SKM-1 (cell line): ENCODE data around the gene ZDHHC1.
"Not testable (repeated sequence)": the region's sequence is repeated elsewhere in the genome, so short reads cannot be mapped to it uniquely, and the experiment has no call there.

ENCODE experiments used
- DNase-seq: peaks from one replicate; lab custom pipeline; 2025; ENCODE audit not compliant: unreplicated experiment; lab: John Stamatoyannopoulos, UW

ZDHHC1 gene

GRCh38 chr16:67364600-67365235 is 51.6 kb downstream of the ZDHHC1 start:
- no peak for DNase-seq

GRCh38 chr16:67361038-67361437 is 55.2 kb downstream of the ZDHHC1 start:
- no peak for DNase-seq

GRCh38 chr16:67359540-67360269 is 56.6 kb downstream of the ZDHHC1 start:
- DNase-seq, result not testable (repeated sequence)

GRCh38 chr16:67357561-67357960 is 58.7 kb downstream of the ZDHHC1 start:
- DNase-seq, result no peak

GRCh38 chr16:67356396-67356795 is 59.9 kb downstream of the ZDHHC1 start:
- DNase-seq, result no peak

GRCh38 chr16:67352463-67352862 is 63.8 kb downstream of the ZDHHC1 start:
- not testable (repeated sequence) for DNase-seq

- no peak for DNase-seq
Measured at GRCh38 chr16:67350324-67350723, 66.0 kb downstream of the ZDHHC1 start.

- no peak for DNase-seq
Measured at GRCh38 chr16:67349172-67349571, 67.1 kb downstream of the ZDHHC1 start.

- no peak for DNase-seq
Measured at GRCh38 chr16:67346341-67346740, 69.9 kb downstream of the ZDHHC1 start.

- no peak for DNase-seq
Measured at GRCh38 chr16:67345401-67345800, 70.9 kb downstream of the ZDHHC1 start.
